NCI-H748 (cell line): ENCODE results near the gene TMEM126A.
A peak's percentile ranks its signal among the peaks of the same experiment; 100 is the strongest.

Source experiments
- DNase-seq: peaks from one replicate; lab custom pipeline; 2025; ENCODE audit not compliant: unreplicated experiment; lab: John Stamatoyannopoulos, UW

The TMEM126A gene

GRCh38 chr11:85694385-85694980 is 46.7 kb downstream of the TMEM126A start:
- DNase-seq, result peak; percentile 17

- no peak for DNase-seq
Observed at GRCh38 chr11:85695546-85695945, 47.8 kb downstream of the TMEM126A start.

DNA sequence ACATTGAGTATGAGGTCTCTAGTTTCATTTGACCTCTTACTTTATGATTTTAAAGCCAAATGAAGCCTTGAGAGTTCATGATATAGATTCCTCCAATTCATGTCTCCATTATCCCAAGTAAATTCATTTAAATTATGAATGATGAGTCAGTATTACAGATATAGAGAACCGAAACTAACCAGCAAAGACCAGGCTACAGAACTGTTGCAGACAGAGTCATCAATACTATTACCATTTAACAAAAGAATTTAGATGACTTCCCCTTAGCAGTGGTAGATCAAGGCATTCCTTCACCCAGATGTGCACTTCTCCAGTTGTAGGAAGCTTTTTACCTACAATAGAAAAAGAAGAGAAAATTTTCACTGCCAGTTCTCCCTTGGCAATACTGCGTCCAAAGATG is 50.0 kb downstream of the TMEM126A start:
- no peak for DNase-seq

GRCh38 chr11:85698195-85698594 is 50.4 kb downstream of the TMEM126A start:
- no peak for DNase-seq

GRCh38 chr11:85699957-85700741 is 52.4 kb downstream of the TMEM126A start:
- DNase-seq, result no peak

- no peak for DNase-seq
Observed at GRCh38 chr11:85704967-85705366, 57.2 kb downstream of the TMEM126A start.

DNA sequence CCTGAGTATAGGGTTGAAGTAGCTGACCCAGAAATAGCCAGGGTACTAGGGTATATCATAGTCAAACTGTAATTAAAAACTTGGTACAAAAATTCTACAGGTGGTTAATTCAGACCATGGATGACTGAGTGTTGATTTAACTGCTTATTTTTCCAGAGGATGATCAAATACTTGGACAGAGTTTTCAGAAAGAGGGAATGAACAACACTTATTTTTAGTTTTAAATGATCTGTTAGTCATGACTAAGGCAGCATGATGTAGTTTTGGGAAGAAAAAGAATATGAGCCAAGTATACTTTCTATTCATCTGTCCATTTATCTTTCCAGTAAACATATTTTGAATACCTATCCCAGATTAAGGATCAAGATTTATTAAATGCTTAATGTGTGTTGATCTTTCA is 58.0 kb downstream of the TMEM126A start:
- DNase-seq, result no peak
